Fibroblast of lung (primary cell): ENCODE data around the gene TNC. TPM values are rescaled to one million over a fixed set of nuclear protein-coding genes. Genes with fewer than 3 reads are reported as not detected.

Experiments
- DNase-seq, 2 donors: peaks; one replicate each; pipeline versions ENCODE4 v3.0.0 to v3.0.0-alpha.2; 2010; ENCODE audit warnings: low read depth in 2 of 2
- H2AFZ ChIP-seq: 2 replicates; pipeline ENCODE4 v1.5.1; 2012; ENCODE audit warnings: low read length, control low read depth, inconsistent platforms
- H3K27ac ChIP-seq: 2 replicates; pipeline ENCODE4 v1.5.1; 2011; ENCODE audit warnings: low read length, control low read depth; ENCODE audit not compliant: insufficient read depth
- H3K27me3 ChIP-seq: 2 replicates; pipeline ENCODE4 v1.5.1; 2011; ENCODE audit warnings: mild to moderate bottlenecking, low read length; ENCODE audit not compliant: control insufficient read depth, insufficient read depth
- H3K36me3 ChIP-seq: 2 replicates; pipeline ENCODE4 v1.5.1; 2011; ENCODE audit warnings: low read length; ENCODE audit not compliant: control insufficient read depth, insufficient read depth
- H3K4me1 ChIP-seq: 2 replicates; pipeline ENCODE4 v1.5.1; 2011; ENCODE audit warnings: low read length; ENCODE audit not compliant: control insufficient read depth, insufficient read depth; ENCODE audit errors: extremely low read depth
- H3K4me2 ChIP-seq: 2 replicates; pipeline ENCODE4 v1.5.1; 2011; ENCODE audit warnings: low read length, control low read depth; ENCODE audit not compliant: insufficient read depth; ENCODE audit errors: extremely low read depth
- H3K4me3 ChIP-seq, 4 experiments: fragments of 200-600 bp in 1 of 4; sonication (generic) in 1 of 4; replicated peaks in 1 of 4; 2 replicates each; pipeline ENCODE4 v1.5.1; 2011 to 2016; ENCODE audit warnings: low read length in 4 of 4, low read depth in 3 of 4, mild to moderate bottlenecking in 3 of 4, control low read depth in 2 of 4, inconsistent platforms in 1 of 4, mixed read lengths in 1 of 4; ENCODE audit not compliant: insufficient read depth in 1 of 4; ENCODE audit errors: control extremely low read depth in 1 of 4
- H3K79me2 ChIP-seq: 2 replicates; pipeline ENCODE4 v1.5.1; 2012; ENCODE audit warnings: mild to moderate bottlenecking, low read length, inconsistent platforms; ENCODE audit not compliant: control insufficient read depth, insufficient read depth
- H3K9ac ChIP-seq: 2 replicates; pipeline ENCODE4 v1.5.1; 2011; ENCODE audit warnings: mild to moderate bottlenecking, low read length, control low read depth; ENCODE audit not compliant: insufficient read depth
- H3K9me3 ChIP-seq: 2 replicates; pipeline ENCODE4 v1.5.1; 2012; ENCODE audit warnings: low read depth, low read length; ENCODE audit not compliant: control insufficient read depth, insufficient read depth
- H4K20me1 ChIP-seq: 2 replicates; pipeline ENCODE4 v1.5.1; 2011; ENCODE audit warnings: low read length; ENCODE audit not compliant: control insufficient read depth, insufficient read depth; ENCODE audit errors: extremely low read depth
- CTCF ChIP-seq, 2 donors: IDR thresholded peaks in 1 of 2; conservative IDR thresholded peaks in 1 of 2; 1 replicate in 1 of 2; 2 replicates in 1 of 2; pipeline ENCODE4 v1.5.1; 2011 to 2012; ENCODE audit warnings: low read length in 2 of 2, control low read depth in 1 of 2, inconsistent platforms in 1 of 2, low read depth in 1 of 2, mild to moderate bottlenecking in 1 of 2
- EZH2 ChIP-seq: IDR thresholded peaks from 2 replicates; pipeline ENCODE4 v1.5.1; 2012; ENCODE audit warnings: low read length, control low read depth, mild to moderate bottlenecking; ENCODE audit errors: missing control alignments
- polyA plus RNA-seq, 2 donors: library from polyadenylated mRNA; depleted of rRNA in 1 of 2; stranded (reverse) in 1 of 2; unstranded in 1 of 2; fragments of >200 nt; gene quantifications; 2 replicates each; pipeline ENCODE4 v1.2.1, GENCODE V29; 2011 to 2012; ENCODE audit warnings: missing spikeins in 1 of 2
- total RNA-seq: library from RNA; depleted of rRNA; stranded (reverse); fragments of >200 nt; gene quantifications from 2 replicates; pipeline ENCODE4 v1.2.1, GENCODE V29; 2014

Gene TNC
- total and polyA plus RNA-seq, 2 donors (not counting 1 experiment from before 2014, with no cell fraction given) = 227 to 560 TPM

GRCh38 chr9:115024925-115025535, 92.9 kb downstream of the TNC start:
- H3K36me3 ChIP-seq = peaks cover 24% of the 10 kb centered on the region

GRCh38 chr9:115022760-115023434, 95.1 kb downstream of the TNC start:
- H3K79me2 ChIP-seq = no peaks in the 10 kb centered on the region
- H3K4me3 ChIP-seq = no peak overlapping the region
- no peak overlapping the region for H3K27ac ChIP-seq
- no peak overlapping the region for H2AFZ ChIP-seq
- H3K4me2 ChIP-seq = no peak overlapping the region
- H3K27me3 ChIP-seq = no peaks in the 10 kb centered on the region
- peak; percentile 35 to 99 for DNase-seq
- H3K9ac ChIP-seq = no peak overlapping the region
- peaks cover 14% of the 10 kb centered on the region for H3K4me1 ChIP-seq
- TF ChIP-seq CTCF (conservative IDR thresholded peaks at IDR 0.05 in 1 of 2, IDR thresholded peaks at IDR 0.05 in 1 of 2; ENCODE audit: low read depth in 1 of 2, low read length in 2 of 2) (no peak), EZH2 (no peak)
- H4K20me1 ChIP-seq = no peaks in the 10 kb centered on the region
- H3K9me3 ChIP-seq = no peaks in the 10 kb centered on the region
- H3K36me3 ChIP-seq = peaks cover 16% of the 10 kb centered on the region

More at GRCh38 chr9:115024925-115025535, 92.9 kb downstream of the TNC start:
- no peak overlapping the region for H3K4me3 ChIP-seq
- no peaks in the 10 kb centered on the region for H3K27me3 ChIP-seq
- no peak overlapping the region for H3K9ac ChIP-seq
- peak in 1 of 2 donors; percentile 72 for DNase-seq
- H2AFZ ChIP-seq = no peak overlapping the region
- H3K9me3 ChIP-seq = no peaks in the 10 kb centered on the region
- H3K4me1 ChIP-seq = peaks cover 7% of the 10 kb centered on the region
- no peak overlapping the region for H3K4me2 ChIP-seq
- TF ChIP-seq CTCF (conservative IDR thresholded peaks at IDR 0.05 in 1 of 2, IDR thresholded peaks at IDR 0.05 in 1 of 2; ENCODE audit: low read depth in 1 of 2, low read length in 2 of 2) = no peak
- TF ChIP-seq EZH2 = no peak
- no peak overlapping the region for H3K27ac ChIP-seq
- no peaks in the 10 kb centered on the region for H4K20me1 ChIP-seq
- H3K79me2 ChIP-seq = no peaks in the 10 kb centered on the region

- no peak overlapping the region for H3K4me2 ChIP-seq
Observed at GRCh38 chr9:115018547-115019435, 99.2 kb downstream of the TNC start.

More at GRCh38 chr9:115018547-115019435, 99.2 kb downstream of the TNC start:
- Histone ChIP-seq H4K20me1 (no peaks in the 10 kb centered on the region), H3K4me3 (no peak overlapping the region), H3K79me2 (no peaks in the 10 kb centered on the region), H3K4me1 (peaks cover 16% of the 10 kb centered on the region), H3K27me3 (no peaks in the 10 kb centered on the region), H3K36me3 (peaks cover 12% of the 10 kb centered on the region), H3K9ac (no peak overlapping the region), H3K9me3 (no peaks in the 10 kb centered on the region), H3K27ac (peak overlapping the region; percentile 86), H2AFZ (no peak overlapping the region)
- TF ChIP-seq CTCF (conservative IDR thresholded peaks at IDR 0.05 in 1 of 2, IDR thresholded peaks at IDR 0.05 in 1 of 2; ENCODE audit: low read depth in 1 of 2, low read length in 2 of 2) (no peak), EZH2 (no peak)
- DNase-seq = peak; percentile 82 to 91
